ENCODE data around the gene SLC26A8.

Gene SLC26A8, protein sequence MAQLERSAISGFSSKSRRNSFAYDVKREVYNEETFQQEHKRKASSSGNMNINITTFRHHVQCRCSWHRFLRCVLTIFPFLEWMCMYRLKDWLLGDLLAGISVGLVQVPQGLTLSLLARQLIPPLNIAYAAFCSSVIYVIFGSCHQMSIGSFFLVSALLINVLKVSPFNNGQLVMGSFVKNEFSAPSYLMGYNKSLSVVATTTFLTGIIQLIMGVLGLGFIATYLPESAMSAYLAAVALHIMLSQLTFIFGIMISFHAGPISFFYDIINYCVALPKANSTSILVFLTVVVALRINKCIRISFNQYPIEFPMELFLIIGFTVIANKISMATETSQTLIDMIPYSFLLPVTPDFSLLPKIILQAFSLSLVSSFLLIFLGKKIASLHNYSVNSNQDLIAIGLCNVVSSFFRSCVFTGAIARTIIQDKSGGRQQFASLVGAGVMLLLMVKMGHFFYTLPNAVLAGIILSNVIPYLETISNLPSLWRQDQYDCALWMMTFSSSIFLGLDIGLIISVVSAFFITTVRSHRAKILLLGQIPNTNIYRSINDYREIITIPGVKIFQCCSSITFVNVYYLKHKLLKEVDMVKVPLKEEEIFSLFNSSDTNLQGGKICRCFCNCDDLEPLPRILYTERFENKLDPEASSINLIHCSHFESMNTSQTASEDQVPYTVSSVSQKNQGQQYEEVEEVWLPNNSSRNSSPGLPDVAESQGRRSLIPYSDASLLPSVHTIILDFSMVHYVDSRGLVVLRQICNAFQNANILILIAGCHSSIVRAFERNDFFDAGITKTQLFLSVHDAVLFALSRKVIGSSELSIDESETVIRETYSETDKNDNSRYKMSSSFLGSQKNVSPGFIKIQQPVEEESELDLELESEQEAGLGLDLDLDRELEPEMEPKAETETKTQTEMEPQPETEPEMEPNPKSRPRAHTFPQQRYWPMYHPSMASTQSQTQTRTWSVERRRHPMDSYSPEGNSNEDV

DNA sequence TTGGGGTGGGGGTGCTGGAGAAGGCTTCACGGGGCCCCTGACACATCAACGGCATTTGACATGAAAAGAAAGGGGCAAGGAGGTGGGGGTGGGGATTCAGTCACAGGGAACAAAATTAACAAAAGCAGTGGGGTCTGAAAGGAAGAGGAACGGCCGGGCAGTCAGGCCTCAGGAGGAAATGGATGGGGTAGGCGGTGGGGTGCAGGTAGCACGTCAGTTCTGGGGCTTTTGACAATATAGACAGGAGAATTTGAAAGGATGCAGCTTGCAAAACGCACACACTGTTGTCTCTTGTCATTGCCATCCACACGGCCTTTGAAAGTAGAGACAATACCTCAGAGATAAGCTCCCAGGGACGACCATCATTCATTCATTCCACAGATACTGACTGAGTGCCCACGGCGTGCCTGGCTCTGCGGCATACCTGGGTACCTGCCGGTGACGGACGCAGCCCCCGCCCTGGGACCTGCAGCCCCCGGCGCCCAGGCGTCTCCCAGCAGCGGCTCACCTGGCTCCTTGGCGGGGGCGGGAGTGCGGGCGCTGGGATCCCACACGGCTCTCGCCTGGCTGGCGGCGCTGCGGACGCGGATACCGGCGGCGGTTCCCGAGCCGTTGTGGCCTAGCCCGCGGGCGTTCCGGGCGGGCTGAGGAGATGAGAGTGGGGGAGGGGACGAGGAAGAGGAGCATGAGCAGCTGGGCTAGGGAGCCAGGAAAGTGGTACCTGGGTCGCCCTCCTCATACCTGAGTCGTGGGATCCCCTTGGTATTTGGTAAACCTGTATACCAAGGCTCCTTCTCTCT lies at the start of gene SLC26A8:
SLC26A8 (minus strand) TSS at position 646 of the 800 bp plus-strand sequence. CDS start 4,934 bp downstream, outside the sequence.
- DNase-seq, result no peak

DNA sequence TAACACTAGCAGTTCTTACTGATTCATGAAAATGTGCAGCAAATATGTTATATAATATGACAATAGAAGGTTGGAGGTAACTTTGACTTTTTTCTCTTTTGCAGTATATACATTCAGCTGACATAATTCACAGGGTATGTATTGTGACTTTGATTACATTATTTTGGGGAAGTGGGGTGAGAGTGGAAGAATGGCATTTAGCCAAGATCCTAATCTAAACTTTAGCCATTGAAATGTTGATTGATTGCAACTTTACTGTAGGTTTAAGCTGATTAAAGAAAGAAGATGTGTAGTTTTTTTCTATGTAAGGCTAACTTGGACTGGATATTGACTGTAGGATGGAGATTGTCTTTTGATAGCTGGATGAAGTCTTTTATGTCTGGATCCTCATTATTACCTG lies 49.1 kb upstream of the SLC26A8 start:
- DNase-seq, result no peak

DNA sequence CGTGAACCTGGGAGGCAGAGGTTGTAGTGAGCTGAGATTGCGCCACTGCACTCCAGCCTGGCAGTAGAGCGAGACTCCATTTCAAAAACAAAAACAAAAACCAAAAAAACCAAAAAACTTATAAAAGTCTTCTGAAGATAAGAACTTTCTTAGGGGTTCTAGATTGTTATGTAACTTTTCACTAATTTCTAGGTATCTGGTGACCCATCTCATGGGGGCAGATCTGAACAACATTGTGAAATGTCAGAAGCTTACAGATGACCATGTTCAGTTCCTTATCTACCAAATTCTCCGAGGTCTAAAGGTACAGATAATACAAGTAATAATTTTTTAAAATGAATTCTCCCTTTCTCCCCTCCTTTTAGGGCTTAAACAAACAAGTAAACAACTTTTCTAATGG lies 48.2 kb upstream of the SLC26A8 start:
- DNase-seq, result no peak

DNA sequence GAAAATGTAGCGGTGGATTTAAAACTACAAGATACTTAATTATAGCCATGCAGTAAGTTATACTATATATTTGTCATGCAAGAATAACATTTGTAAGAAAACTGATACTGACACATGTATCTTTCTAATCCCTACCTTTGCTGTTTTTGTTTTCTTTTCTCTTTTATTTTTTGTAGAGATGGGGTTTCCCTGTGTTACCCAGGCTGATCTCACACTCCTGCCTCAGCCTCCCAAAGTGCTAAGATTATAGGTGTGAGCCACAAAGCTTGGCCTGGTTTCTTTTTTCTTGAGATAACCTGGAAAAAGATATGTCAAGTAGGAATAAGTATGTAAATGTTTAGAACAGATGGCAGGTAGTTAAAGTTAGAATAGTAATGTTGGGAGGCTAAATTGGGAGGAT lies 47.3 kb upstream of the SLC26A8 start:
- no peak for DNase-seq

DNA sequence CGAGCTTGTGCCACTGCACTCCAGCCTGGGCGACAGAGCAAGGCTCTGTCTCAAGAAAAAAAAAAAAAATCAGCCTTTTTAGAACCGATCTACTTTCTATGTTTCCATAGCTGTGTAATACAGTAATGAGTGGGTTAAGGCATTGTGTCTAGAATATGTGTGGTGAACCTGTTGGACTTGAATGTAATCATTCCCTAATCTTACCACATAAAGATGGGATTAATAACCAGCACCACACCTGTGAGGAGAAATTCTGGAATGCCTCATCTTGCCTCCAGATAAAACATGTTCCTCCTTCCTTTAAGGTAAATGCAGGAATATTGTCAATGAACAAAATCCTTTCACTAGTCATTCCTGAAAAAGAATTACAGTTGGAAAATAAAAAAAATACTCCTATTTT lies 46.8 kb upstream of the SLC26A8 start:
- no peak for DNase-seq

DNA sequence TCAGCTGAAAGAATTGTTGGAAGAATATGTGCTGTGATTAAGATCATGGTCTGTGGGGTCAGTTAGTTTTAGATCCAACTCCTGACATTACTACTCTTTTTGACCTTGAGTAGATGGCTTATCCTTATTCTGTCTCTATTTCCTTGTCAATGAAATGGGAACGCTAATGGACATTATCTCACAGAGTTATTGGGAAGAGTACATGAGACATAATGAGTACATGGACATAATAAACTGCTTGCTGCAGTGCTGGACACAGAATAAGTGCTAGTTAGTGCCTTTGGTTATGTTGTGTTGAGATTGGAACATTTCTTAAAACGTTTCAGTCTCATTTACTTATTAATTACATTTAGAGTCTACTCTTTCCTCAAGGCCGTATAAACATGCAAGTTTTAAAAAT lies 45.8 kb upstream of the SLC26A8 start:
- no peak for DNase-seq

DNA sequence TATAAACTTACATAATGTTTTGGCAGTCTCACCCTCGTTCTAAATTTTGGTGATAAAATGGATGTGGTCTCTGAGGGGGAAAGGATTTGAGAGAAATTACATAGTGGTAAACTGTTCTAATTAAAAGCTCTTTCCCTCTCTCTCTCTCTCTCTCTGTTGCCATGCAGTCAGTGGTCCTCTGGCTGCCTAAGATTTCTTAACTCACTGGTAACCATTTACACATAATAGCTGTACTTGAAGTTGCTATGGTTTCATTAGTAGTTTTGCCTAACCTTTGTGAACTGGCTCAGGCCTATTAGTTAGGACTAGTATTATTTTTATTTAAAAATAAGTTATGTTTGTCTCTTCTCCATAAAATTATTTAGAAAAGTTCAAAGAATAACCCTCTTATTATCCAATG lies 45.1 kb upstream of the SLC26A8 start:
- no peak for DNase-seq

DNA sequence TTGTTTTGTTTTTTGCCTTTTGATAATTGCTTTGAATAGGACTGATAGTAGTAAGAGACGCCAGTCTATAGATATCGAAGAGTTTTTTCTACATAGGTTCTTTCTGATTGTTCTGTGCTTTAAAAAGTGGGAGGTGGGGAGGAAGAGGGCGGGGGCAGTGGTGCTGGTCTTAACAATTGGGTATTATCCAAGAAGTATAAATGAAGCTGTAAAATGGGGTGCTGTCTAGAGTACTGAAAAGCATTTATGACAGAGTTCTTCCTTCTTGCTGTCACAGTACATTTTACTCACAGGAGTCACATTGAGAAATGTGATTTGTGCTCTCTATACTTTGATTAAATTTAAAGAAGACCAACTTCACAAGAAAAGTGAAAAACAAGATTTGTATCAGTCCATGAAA lies 44.1 kb upstream of the SLC26A8 start:
- no peak for DNase-seq

DNA sequence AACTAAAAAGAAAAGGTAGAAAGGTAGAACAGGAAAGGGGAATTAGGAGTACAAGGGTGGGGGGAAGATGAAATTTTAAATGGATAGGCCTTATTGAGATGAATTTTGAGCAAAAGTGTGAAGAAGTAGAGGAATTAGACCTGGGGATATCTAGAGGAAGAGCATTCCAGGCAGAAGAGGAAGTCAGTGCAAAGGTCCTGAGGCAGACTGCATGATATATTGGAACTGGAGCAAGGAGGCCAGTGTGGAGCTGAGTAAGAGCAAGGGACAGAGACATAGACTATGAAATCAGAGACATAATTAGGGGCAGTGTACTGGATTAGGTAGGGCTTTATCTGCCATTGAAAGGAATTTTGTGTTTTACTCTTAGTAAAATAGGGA lies 43.6 kb upstream of the SLC26A8 start:
- no peak for DNase-seq

DNA sequence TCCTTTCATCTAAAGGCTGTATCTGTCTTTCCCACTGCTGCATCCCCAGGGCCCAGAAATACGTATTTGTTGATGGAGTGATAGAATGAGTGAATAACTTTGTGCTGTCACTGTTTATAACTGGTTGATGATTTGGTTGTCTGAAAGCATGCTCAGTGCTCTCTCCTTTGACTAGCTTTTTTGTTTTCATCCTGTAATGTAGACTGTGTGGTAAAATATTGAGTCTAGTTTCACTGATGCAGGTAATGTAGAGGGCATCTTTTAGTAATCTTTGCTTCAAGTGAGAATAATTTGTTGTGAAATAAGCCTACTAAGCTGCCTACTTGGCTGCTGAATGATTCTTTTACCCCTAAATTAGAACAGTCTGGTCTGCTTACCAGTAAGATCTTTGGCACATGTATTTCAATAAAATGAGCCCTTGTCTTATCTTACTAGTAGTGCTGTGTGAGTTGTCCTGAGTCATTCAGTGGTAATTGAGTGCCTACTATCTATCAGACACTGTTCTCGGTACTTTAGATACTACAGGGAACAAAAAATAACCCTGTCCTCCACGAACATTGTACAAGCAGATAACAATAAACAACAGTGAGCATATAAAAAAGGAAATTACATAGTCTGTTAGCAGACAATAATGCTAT lies 43.1 kb upstream of the SLC26A8 start:
- no peak for DNase-seq

DNA sequence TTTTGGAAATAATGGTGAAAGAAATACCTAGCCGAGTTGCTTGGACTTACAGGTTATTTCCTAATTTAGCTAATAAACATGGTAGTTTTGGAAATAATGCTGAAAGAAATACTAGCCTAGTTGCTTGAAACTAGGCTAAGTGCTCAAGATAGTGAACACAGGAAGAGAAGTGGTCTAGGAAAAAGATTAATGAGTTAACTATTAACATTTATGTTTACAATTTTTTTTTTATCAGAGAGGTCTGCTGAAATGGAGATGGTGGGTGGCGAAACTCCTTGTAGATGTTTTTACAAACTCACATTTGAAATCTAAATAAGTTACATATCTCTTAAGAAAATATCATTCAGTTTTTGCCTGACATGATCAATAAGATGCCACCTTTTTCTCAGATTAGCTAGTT lies 42.4 kb upstream of the SLC26A8 start:
- no peak for DNase-seq

DNA sequence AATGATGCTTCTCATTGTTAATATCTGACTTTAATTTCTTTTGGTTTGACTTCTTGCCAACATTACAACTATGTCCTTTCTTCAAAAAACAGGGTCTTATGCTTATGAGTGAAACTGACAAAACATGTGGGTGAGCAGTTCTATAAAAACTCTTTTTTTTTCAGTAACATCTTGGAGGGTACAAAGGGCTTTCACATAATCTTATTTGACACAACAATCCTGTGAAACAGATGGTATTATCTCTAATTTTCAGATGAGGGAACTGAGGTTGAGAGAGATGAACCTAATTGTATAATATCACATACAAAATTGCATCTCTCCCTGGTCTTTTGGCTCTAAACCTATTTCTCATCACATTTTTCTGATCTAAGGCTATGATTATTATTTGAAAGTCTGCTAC lies 41.5 kb upstream of the SLC26A8 start:
- DNase-seq, result no peak

DNA sequence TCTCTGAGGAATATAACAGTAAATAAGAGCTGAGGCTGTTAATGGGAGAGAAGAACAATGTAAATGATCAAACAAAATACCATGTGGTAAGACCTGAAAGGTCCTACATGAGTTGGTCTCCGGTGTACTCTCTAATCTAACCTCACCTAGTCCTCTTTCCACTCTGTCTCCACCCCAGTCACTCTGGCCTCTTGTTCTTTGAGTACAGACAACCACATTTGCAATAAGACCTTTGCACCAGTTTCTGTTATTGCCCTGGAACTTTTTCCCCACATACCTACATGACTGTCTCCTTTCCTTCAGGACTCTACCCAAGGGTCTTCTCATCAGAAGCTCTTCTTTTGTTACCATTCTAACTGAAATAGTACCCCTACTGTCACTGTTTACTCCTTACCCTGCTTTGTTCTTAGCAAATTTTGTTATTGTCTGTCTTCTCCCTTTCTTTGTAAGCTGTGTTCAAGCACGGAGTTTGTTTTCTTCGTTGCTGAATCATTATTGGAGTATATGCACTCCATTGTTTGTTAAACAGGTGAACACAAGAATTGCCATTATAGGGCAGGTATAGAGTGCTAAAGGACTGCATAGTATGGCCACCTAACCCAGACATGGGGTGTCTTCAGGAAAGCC lies 40.4 kb upstream of the SLC26A8 start:
- DNase-seq, result no peak

DNA sequence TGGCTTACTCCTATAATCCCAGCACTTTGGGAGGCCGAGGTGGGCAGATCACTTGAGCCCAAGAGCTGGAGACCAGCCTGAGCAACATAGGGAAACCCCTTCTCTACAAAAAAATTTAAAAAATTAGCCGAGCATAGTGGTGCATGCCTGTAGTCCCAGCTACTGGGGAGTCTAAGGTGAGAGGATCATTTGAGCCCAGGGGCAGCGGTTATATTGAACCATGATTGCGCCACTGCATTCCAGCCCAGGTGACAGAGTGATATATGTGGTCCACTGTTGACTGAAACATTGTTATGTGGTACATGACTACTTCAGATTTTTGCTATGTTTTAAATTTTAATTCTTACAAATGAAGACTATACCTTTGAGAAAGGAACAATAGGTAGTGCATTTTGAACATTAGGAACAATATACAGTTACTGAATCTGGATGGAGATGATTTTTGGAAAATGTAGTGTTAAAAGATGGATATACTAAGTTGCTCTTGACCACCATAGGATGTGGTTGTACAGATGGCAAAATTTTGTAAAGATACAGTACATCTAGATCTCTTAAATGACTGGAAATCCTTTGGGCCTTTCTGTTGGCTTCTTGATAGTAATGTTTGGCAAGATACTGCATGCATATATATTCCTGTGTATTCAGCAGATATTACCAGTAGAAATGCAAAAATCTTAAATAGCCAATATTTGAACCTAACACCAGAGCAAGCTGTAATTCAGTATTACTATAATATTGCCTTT lies 39.0 kb upstream of the SLC26A8 start:
- no peak for DNase-seq

DNA sequence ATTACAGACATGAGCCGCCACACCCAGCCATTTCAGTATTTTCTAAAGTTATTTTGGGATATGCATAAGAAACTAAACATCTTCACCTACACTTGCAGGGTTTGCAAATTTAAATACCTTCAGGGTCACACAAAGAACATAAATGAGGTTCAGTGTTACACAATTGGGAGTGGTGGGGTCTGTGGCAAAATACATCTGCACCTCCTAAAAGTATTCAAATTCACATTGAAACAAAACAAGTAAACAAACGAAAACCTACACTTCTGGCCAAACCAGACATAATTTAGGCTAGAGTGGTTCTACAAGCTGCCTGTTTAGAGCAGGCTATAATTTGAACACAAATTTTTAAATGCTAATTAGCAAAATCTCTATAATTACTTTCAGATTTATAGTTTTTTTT lies 37.8 kb upstream of the SLC26A8 start:
- no peak for DNase-seq

DNA sequence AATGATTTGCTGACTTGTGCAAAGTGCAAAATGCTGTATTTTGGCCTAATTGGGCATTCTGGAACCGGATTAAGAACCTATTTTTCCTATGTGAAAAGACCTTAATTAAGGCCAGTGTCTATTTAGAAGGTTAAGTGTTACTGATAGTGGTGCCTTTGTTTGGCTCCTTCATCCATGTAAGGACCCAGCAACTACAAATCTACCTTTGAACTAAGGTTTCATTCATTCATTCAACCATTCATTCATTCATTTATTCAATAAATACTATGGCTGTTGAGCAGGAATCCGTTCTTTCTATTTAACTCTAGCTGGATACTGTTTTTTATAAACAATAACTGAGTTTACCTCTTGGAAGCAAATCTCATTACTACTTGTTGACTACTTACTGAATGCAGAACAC lies 36.8 kb upstream of the SLC26A8 start:
- DNase-seq, result no peak

DNA sequence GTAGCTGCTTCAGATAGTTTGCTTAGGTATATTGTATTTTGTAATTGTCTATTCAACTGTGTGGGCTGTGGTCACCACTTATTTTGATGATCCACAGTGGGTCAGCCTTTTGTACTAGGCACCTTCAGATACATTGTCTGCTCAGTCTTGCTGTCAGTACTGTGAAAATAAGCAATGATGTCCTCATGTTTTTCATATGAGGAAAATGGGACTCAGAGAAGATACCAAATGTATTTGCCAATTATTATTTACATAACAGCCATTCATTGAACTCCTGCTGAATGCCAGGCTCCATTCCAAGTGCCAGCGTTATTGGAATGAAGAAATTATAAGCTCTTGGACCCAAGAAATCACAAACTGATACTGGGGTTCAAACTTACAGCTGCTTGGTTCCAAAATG lies 31.7 kb upstream of the SLC26A8 start:
- no peak for DNase-seq

DNA sequence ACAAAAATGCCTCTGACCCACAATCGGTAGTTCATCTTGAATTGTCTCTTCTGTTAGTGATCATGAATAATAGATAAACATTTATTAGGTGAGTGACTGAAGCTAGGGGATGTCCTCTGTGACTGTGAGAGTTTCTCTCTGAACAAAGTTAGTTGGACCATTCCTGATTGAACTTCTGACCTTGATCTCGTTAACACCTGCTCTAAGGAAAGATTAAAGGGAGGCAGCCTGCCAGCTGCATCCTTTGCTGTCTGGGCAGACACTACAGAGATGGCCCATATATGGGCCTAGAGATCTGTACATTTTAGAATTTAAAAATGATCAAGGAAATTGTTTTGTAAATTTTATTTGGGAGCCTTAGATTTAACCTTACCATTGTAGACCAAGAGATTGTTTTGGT lies 30.5 kb upstream of the SLC26A8 start:
- DNase-seq, result no peak

DNA sequence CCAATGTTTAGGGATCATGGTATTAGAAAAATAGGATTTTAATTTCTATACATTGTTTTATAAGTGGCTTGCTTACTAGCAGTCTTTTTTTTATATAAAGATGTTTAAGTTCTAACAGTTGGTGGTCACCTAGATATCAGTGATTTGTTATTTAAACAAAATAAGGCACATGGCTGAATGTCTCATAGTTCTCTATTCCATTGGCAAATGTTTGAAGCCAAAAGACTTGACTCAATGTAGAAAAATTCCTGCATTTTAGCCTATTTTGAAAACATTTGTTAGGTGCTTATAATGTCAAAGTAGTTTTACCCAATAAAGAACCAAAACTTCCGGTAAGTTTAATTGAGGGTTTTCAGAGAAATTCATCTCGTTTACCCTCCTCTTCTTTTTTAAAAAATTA lies 30.0 kb upstream of the SLC26A8 start:
- no peak for DNase-seq

DNA sequence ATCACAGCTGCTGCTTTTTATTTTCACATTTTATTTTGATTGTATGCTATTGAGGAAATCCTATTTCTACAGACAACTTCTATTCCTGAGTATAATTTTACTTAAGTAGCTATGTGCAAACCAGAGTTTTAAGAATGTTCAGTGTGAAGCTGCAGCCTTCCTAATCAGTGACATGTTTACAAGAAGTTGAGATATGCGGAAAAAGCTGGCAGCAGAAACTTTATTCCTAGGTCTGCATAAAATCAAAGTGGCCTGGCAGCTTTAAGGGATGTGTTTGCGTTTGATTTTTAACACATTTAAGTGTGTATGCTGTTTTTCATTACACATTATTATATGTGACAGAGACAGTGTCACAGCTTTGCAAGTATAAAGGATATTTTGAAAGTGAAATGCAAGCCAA lies 29.4 kb upstream of the SLC26A8 start:
- no peak for DNase-seq

DNA sequence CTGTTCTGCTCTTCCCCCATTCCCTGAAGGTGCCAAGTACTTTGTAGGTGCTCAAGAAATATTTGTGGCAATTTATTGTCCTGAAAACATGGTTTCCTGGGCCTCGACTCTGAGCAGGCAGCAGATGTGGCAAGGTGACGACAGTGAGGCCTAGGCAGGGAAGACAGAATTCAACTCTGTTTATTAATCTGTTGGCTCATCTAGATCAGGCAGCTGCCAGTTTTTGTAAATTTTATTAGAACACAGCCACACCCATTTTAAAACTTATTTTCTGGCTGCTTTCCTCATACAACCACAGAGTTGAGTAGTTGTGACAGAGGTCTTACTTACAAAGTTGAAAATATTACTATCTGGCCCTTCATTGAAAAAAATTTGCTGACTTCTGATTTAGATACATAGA lies 27.7 kb upstream of the SLC26A8 start:
- no peak for DNase-seq

All from NCI-H446 (cell line).